AG08395 (cell line): Measurements from ENCODE around the gene ABCG8.

ENCODE experiments used
- DNase-seq: peaks from one replicate; pipeline ENCODE4 v3.0.0; 2012; ENCODE audit warnings: mixed read lengths, low spot score

The ABCG8 gene

GRCh38 chr2:43925431-43925830 lies 86.7 kb downstream of the ABCG8 start:
- no peak for DNase-seq

GRCh38 chr2:43927442-43927841 lies 88.7 kb downstream of the ABCG8 start:
- DNase-seq, result no peak

GRCh38 chr2:43931293-43931692 lies 92.5 kb downstream of the ABCG8 start:
- no peak for DNase-seq
